Calu3 (cell line): Measurements from ENCODE around the gene PPP2R3C. TPM values are rescaled to one million over a fixed set of nuclear protein-coding genes. Genes with fewer than 3 reads are reported as not detected.
"Not testable (repeated sequence)": the region's sequence is repeated elsewhere in the genome, so short reads cannot be mapped to it uniquely, and the experiment has no call there.

Experiments
- BruUV-seq: library from RNA; stranded (reverse); fragments of 400-500 nt; replicated peaks from 2 replicates; lab custom pipeline; 2021; lab: Mats Ljungman, UMichigan
- CTCF ChIA-PET: fragments of 300-600 bp; sonication (Branson Sonifier 250); formaldehyde crosslinking; loops from one replicate; lab custom pipeline; 2022; ENCODE audit warnings: antibody characterized with exemption; lab: Charles Lee
- DNase-seq: peaks from one replicate; pipeline ENCODE4 v3.0.0; 2022
- H3K27ac Mint-ChIP-seq: one replicate; pipeline ENCODE4 v1.8.0; 2022; ENCODE audit warnings: mixed read lengths; ENCODE audit not compliant: unreplicated experiment
- H3K27me3 Mint-ChIP-seq: one replicate; pipeline ENCODE4 v1.8.0; 2022; ENCODE audit warnings: mixed read lengths; ENCODE audit not compliant: unreplicated experiment
- H3K36me3 Mint-ChIP-seq: one replicate; pipeline ENCODE4 v1.8.0; 2022; ENCODE audit warnings: mild to moderate bottlenecking, moderate library complexity, mixed read lengths; ENCODE audit not compliant: insufficient read depth, unreplicated experiment
- H3K4me1 Mint-ChIP-seq: one replicate; pipeline ENCODE4 v1.8.0; 2022; ENCODE audit warnings: mild to moderate bottlenecking, low read depth, mixed read lengths; ENCODE audit not compliant: unreplicated experiment
- H3K4me3 Mint-ChIP-seq: one replicate; pipeline ENCODE4 v1.8.0; 2022; ENCODE audit warnings: mild to moderate bottlenecking, low read depth, moderate library complexity, mixed read lengths; ENCODE audit not compliant: unreplicated experiment
- H3K9me3 Mint-ChIP-seq: one replicate; pipeline ENCODE4 v1.8.0; 2022; ENCODE audit warnings: low read depth, mixed read lengths; ENCODE audit not compliant: unreplicated experiment
- CTCF ChIP-seq: fragments of 200-600 bp; IDR thresholded peaks from one replicate; pipeline ENCODE4 v1.8.0; 2022; ENCODE audit warnings: antibody characterized with exemption; ENCODE audit not compliant: unreplicated experiment
- intact Hi-C: fragments of 100-400 bp; cut with micrococcal nuclease; formaldehyde crosslinking; loops from one replicate; pipeline ENCODE4 v1.10.0; 2022; ENCODE audit not compliant: unreplicated experiment
- total RNA-seq: library from RNA; stranded (reverse); gene quantifications from 2 replicates; pipeline ENCODE4 v1.2.3, GENCODE V29; 2022

PPP2R3C gene
- total RNA-seq, 1 experiment from 2014 or later = 11.3 TPM

- CTCF ChIA-PET = no interaction called here
- no peak overlapping the region for H3K27ac Mint-ChIP-seq
- BruUV-seq = no TSS peak
- no peaks in the 10 kb centered on the region for H3K4me1 Mint-ChIP-seq
- no peak overlapping the region for H3K4me3 Mint-ChIP-seq
- no peak for TF ChIP-seq CTCF
- DNase-seq = no peak
- intact Hi-C loops = no loop called here
- no peaks in the 10 kb centered on the region for H3K9me3 Mint-ChIP-seq
- H3K27me3 Mint-ChIP-seq = no peaks in the 10 kb centered on the region
- peaks cover 8% of the 10 kb centered on the region for H3K36me3 Mint-ChIP-seq
These were observed 53.4 kb downstream of the PPP2R3C start for GRCh38 chr14:35068238-35069012.

- H3K27ac Mint-ChIP-seq, H3K36me3 Mint-ChIP-seq, DNase-seq, H3K4me1 Mint-ChIP-seq, BruUV-seq, H3K27me3 Mint-ChIP-seq, intact Hi-C loops, H3K4me3 Mint-ChIP-seq, H3K9me3 Mint-ChIP-seq: not testable (repeated sequence)
- CTCF ChIA-PET = interaction anchor here (0.6 to 0.7 kb wide), 2 partner anchors 85 to 121 kb away, joined by 3 read pairs; no protein-coding TSS in a partner anchor
These were observed 56.1 kb downstream of the PPP2R3C start for GRCh38 chr14:35065731-35066130.

GRCh38 chr14:35061113-35061791, 60.5 kb downstream of the PPP2R3C start:
- H3K27ac Mint-ChIP-seq, BruUV-seq, H3K27me3 Mint-ChIP-seq, intact Hi-C loops, H3K36me3 Mint-ChIP-seq, H3K4me1 Mint-ChIP-seq, H3K4me3 Mint-ChIP-seq, H3K9me3 Mint-ChIP-seq: not testable (repeated sequence)
- CTCF ChIA-PET = interaction anchor here (0.7 kb wide), 1 partner anchor 354 kb away, joined by 7 read pairs; no protein-coding TSS in a partner anchor
- peak; percentile 13 for DNase-seq

- intact Hi-C loops = no loop called here
- no TSS peak for BruUV-seq
- Mint-ChIP-seq H3K4me1 (peaks cover 10% of the 10 kb centered on the region), H3K4me3 (no peak overlapping the region), H3K9me3 (no peaks in the 10 kb centered on the region), H3K27ac (no peak overlapping the region), H3K27me3 (no peaks in the 10 kb centered on the region), H3K36me3 (peaks cover 5% of the 10 kb centered on the region)
- DNase-seq = no peak
- no peak for TF ChIP-seq CTCF
- CTCF ChIA-PET = no interaction called here
These were observed 69.2 kb downstream of the PPP2R3C start for GRCh38 chr14:35052637-35053036.

GRCh38 chr14:35051796-35052195, 70.0 kb downstream of the PPP2R3C start:
- intact Hi-C loops = no loop called here
- H3K36me3 Mint-ChIP-seq = peaks cover 7% of the 10 kb centered on the region
- CTCF ChIA-PET = interaction anchor here (0.5 kb wide), 1 partner anchor 25 kb away, joined by 5 read pairs; no protein-coding TSS in a partner anchor
- BruUV-seq = no TSS peak
- H3K4me3 Mint-ChIP-seq = no peak overlapping the region
- no peak for DNase-seq
- no peaks in the 10 kb centered on the region for H3K27me3 Mint-ChIP-seq
- TF ChIP-seq CTCF = no peak
- H3K4me1 Mint-ChIP-seq = peaks cover 13% of the 10 kb centered on the region
- no peaks in the 10 kb centered on the region for H3K9me3 Mint-ChIP-seq
- no peak overlapping the region for H3K27ac Mint-ChIP-seq
